Measurements from ENCODE around the gene PCNX4. TPM values are rescaled to one million over a fixed set of nuclear protein-coding genes. Genes with fewer than 3 reads are reported as not detected.

Gene PCNX4
- total and polyA plus RNA-seq, 2 donors (not counting 1 experiment from before 2014, with no cell fraction given) = 57.8 to 95.0 TPM

GRCh38 chr14:60058087-60058486 lies 33.6 kb upstream of the PCNX4 start:
- H3K79me2 ChIP-seq (ENCODE audit: control insufficient read depth, insufficient read depth, low read length) = no peaks in the 10 kb centered on the region
- TF ChIP-seq CTCF (conservative IDR thresholded peaks at IDR 0.05 in 1 of 2, IDR thresholded peaks at IDR 0.05 in 1 of 2; ENCODE audit: low read depth in 1 of 2, low read length in 2 of 2) (no peak), EZH2 (IDR thresholded peaks at IDR 0.05; ENCODE audit: low read length, missing control alignments) (no peak)
- no peak overlapping the region for H3K27ac ChIP-seq (ENCODE audit: insufficient read depth, low read length)
- no peaks in the 10 kb centered on the region for H3K4me1 ChIP-seq (ENCODE audit: control insufficient read depth, extremely low read depth, insufficient read depth, low read length)
- H3K9ac ChIP-seq (ENCODE audit: insufficient read depth, low read length) = no peak overlapping the region
- H2AFZ ChIP-seq (ENCODE audit: low read length) = no peak overlapping the region
- H4K20me1 ChIP-seq (ENCODE audit: control insufficient read depth, extremely low read depth, insufficient read depth, low read length) = no peaks in the 10 kb centered on the region
- no peaks in the 10 kb centered on the region for H3K9me3 ChIP-seq (ENCODE audit: control insufficient read depth, insufficient read depth, low read depth, low read length)
- H3K4me2 ChIP-seq (ENCODE audit: extremely low read depth, insufficient read depth, low read length) = no peak overlapping the region
- no peaks in the 10 kb centered on the region for H3K27me3 ChIP-seq (ENCODE audit: control insufficient read depth, insufficient read depth, low read length)
- H3K4me3 ChIP-seq (replicated peaks in 1 of 4; ENCODE audit: control extremely low read depth in 1 of 4, insufficient read depth in 1 of 4, low read depth in 3 of 4, low read length in 4 of 4) = no peak overlapping the region
- DNase-seq (ENCODE audit: low read depth in 2 of 2) = no peak
- no peaks in the 10 kb centered on the region for H3K36me3 ChIP-seq (ENCODE audit: control insufficient read depth, insufficient read depth, low read length)

GRCh38 chr14:60061371-60061770 lies 30.4 kb upstream of the PCNX4 start:
- Histone ChIP-seq H3K4me1 (ENCODE audit: control insufficient read depth, extremely low read depth, insufficient read depth, low read length) (no peaks in the 10 kb centered on the region), H3K9ac (ENCODE audit: insufficient read depth, low read length) (no peak overlapping the region), H3K79me2 (ENCODE audit: control insufficient read depth, insufficient read depth, low read length) (no peaks in the 10 kb centered on the region), H3K4me2 (ENCODE audit: extremely low read depth, insufficient read depth, low read length) (no peak overlapping the region), H3K4me3 (replicated peaks in 1 of 4; ENCODE audit: control extremely low read depth in 1 of 4, insufficient read depth in 1 of 4, low read depth in 3 of 4, low read length in 4 of 4) (no peak overlapping the region), H2AFZ (ENCODE audit: low read length) (no peak overlapping the region), H3K9me3 (ENCODE audit: control insufficient read depth, insufficient read depth, low read depth, low read length) (no peaks in the 10 kb centered on the region), H3K27ac (ENCODE audit: insufficient read depth, low read length) (no peak overlapping the region), H3K27me3 (ENCODE audit: control insufficient read depth, insufficient read depth, low read length) (no peaks in the 10 kb centered on the region), H3K36me3 (ENCODE audit: control insufficient read depth, insufficient read depth, low read length) (no peaks in the 10 kb centered on the region), H4K20me1 (ENCODE audit: control insufficient read depth, extremely low read depth, insufficient read depth, low read length) (no peaks in the 10 kb centered on the region)
- no peak for TF ChIP-seq CTCF (conservative IDR thresholded peaks at IDR 0.05 in 1 of 2, IDR thresholded peaks at IDR 0.05 in 1 of 2; ENCODE audit: low read depth in 1 of 2, low read length in 2 of 2)
- no peak for TF ChIP-seq EZH2 (IDR thresholded peaks at IDR 0.05; ENCODE audit: low read length, missing control alignments)
- DNase-seq (ENCODE audit: low read depth in 2 of 2) = peak; percentile 24 to 30

DNA sequence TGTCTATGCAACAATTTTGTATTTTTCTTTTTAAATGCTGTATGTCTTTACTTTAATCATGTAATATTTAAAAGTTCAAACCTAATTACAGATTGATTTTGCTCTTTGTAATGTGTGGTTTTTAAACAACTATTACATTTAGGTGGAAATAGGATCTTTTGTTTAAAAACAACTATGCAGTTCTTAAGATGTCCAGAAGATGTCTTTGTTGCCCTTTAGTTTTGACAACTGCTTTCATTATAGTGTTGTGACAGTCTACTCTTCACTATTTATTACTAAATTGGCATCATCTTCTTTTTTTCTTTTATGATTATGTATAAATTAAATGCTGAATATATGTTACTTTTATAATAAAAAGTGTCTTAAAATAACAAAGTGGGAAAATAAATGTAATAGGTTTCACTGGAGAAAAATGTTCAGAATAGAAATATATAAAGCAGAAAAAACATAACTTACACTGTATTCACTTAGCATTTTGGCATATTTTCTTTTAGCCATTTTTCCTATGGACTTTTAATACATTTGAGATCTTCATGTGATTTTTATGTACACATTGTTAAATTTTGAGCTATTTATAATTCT lies 27.1 kb upstream of the PCNX4 start:
- Histone ChIP-seq H3K9me3 (ENCODE audit: control insufficient read depth, insufficient read depth, low read depth, low read length) (no peaks in the 10 kb centered on the region), H3K4me3 (replicated peaks in 1 of 4; ENCODE audit: control extremely low read depth in 1 of 4, insufficient read depth in 1 of 4, low read depth in 3 of 4, low read length in 4 of 4) (no peak overlapping the region), H3K9ac (ENCODE audit: insufficient read depth, low read length) (no peak overlapping the region), H3K4me2 (ENCODE audit: extremely low read depth, insufficient read depth, low read length) (no peak overlapping the region), H3K36me3 (ENCODE audit: control insufficient read depth, insufficient read depth, low read length) (no peaks in the 10 kb centered on the region), H3K79me2 (ENCODE audit: control insufficient read depth, insufficient read depth, low read length) (no peaks in the 10 kb centered on the region), H2AFZ (ENCODE audit: low read length) (no peak overlapping the region), H3K27ac (ENCODE audit: insufficient read depth, low read length) (no peak overlapping the region), H4K20me1 (ENCODE audit: control insufficient read depth, extremely low read depth, insufficient read depth, low read length) (no peaks in the 10 kb centered on the region), H3K4me1 (ENCODE audit: control insufficient read depth, extremely low read depth, insufficient read depth, low read length) (no peaks in the 10 kb centered on the region), H3K27me3 (ENCODE audit: control insufficient read depth, insufficient read depth, low read length) (no peaks in the 10 kb centered on the region)
- DNase-seq (ENCODE audit: low read depth in 2 of 2) = peak; percentile 27 to 70
- TF ChIP-seq CTCF (conservative IDR thresholded peaks at IDR 0.05 in 1 of 2, IDR thresholded peaks at IDR 0.05 in 1 of 2; ENCODE audit: low read depth in 1 of 2, low read length in 2 of 2) (peak; percentile 13 to 57), EZH2 (IDR thresholded peaks at IDR 0.05; ENCODE audit: low read length, missing control alignments) (no peak)

Data from fibroblast of lung (primary cell).